HEK293 (cell line): Measurements from ENCODE around the gene RGS19.

ENCODE experiments used
- CTCF ChIA-PET: fragments of 350-600 bp; formaldehyde crosslinking; extraction: SDS; loops from one replicate; lab custom pipeline; 2021; ENCODE audit warnings: antibody characterized with exemption; lab: Yijun Ruan, JAX
- POLR2A ChIA-PET: fragments of 300-600 bp; formaldehyde crosslinking; extraction: SDS; loops from one replicate; lab custom pipeline; 2020; ENCODE audit warnings: antibody characterized with exemption, inconsistent platforms; lab: Yijun Ruan, JAX
- H3K27ac ChIP-seq: fragments of 200-500 bp; sonication (Bioruptor generic); 2 replicates; pipeline ENCODE4 v1.5.1; 2014; ENCODE audit warnings: low read depth, low read length, control low read depth, inconsistent platforms; ENCODE audit errors: extremely low read depth
- H3K36me3 ChIP-seq, 2 experiments: fragments of 200-500 bp in 1 of 2; sonication (Bioruptor generic) in 1 of 2; 1 replicate in 1 of 2; 2 replicates in 1 of 2; pipeline ENCODE4 v1.5.1; 2014 to 2017; ENCODE audit warnings: inconsistent platforms in 2 of 2, low read length in 2 of 2; ENCODE audit not compliant: control insufficient read depth in 2 of 2, insufficient read depth in 1 of 2
- H3K4me1 ChIP-seq: fragments of 200-500 bp; sonication (Bioruptor generic); 2 replicates; pipeline ENCODE4 v1.5.1; 2014; ENCODE audit warnings: mild to moderate bottlenecking, low read length, inconsistent platforms; ENCODE audit not compliant: control insufficient read depth, insufficient read depth
- H3K4me3 ChIP-seq: 2 replicates; pipeline ENCODE4 v1.5.1; 2011; ENCODE audit warnings: low read depth, mild to moderate bottlenecking, control low read depth, low read length, moderate library complexity
- H3K9me3 ChIP-seq: fragments of 200-500 bp; sonication (Bioruptor generic); 2 replicates; pipeline ENCODE4 v1.5.1; 2014; ENCODE audit warnings: low read depth, low read length, inconsistent platforms; ENCODE audit not compliant: control insufficient read depth, insufficient read depth
- EGR2 ChIP-seq: fragments of 450-650 bp; formaldehyde crosslinking; IDR thresholded peaks from 2 replicates; pipeline ENCODE4 v1.5.1; 2016; ENCODE audit warnings: low read depth, missing biosample characterization, missing genetic modification characterization
- GLIS1 ChIP-seq: fragments of 450-650 bp; formaldehyde crosslinking; IDR thresholded peaks from 2 replicates; pipeline ENCODE4 v1.5.1; 2016; ENCODE audit warnings: missing biosample characterization, missing genetic modification characterization
- SP2 ChIP-seq: fragments of 450-650 bp; formaldehyde crosslinking; IDR thresholded peaks from 2 replicates; pipeline ENCODE4 v1.5.1; 2016; ENCODE audit warnings: missing biosample characterization, missing genetic modification characterization
- ZFHX2 ChIP-seq: fragments of 450-650 bp; formaldehyde crosslinking; conservative IDR thresholded peaks from 2 replicates; pipeline ENCODE4 v1.5.1; 2016; ENCODE audit warnings: missing biosample characterization, missing genetic modification characterization
- ZIC2 ChIP-seq: fragments of 450-650 bp; formaldehyde crosslinking; IDR thresholded peaks from 2 replicates; pipeline ENCODE4 v1.5.1; 2016; ENCODE audit warnings: missing biosample characterization, missing genetic modification characterization
- ZNF133 ChIP-seq: fragments of 450-650 bp; formaldehyde crosslinking; IDR thresholded peaks from 2 replicates; pipeline ENCODE4 v1.5.1; 2016; ENCODE audit warnings: missing biosample characterization, missing genetic modification characterization
- ZNF214 ChIP-seq: fragments of 450-650 bp; formaldehyde crosslinking; IDR thresholded peaks from 2 replicates; pipeline ENCODE4 v1.5.1; 2017; ENCODE audit warnings: missing biosample characterization, mild to moderate bottlenecking, missing genetic modification characterization, borderline replicate concordance
- ZNF24 ChIP-seq: fragments of 450-650 bp; formaldehyde crosslinking; IDR thresholded peaks from 2 replicates; pipeline ENCODE4 v1.5.1; 2016; ENCODE audit warnings: missing biosample characterization, missing genetic modification characterization
- ZNF394 ChIP-seq: fragments of 450-650 bp; formaldehyde crosslinking; IDR thresholded peaks from 2 replicates; pipeline ENCODE4 v1.5.1; 2016; ENCODE audit warnings: missing biosample characterization, missing genetic modification characterization, mild to moderate bottlenecking, moderate library complexity, borderline replicate concordance
- ZNF404 ChIP-seq: fragments of 450-650 bp; formaldehyde crosslinking; IDR thresholded peaks from 2 replicates; pipeline ENCODE4 v1.5.1; 2017; ENCODE audit warnings: missing biosample characterization, missing genetic modification characterization
- ZNF621 ChIP-seq: fragments of 450-650 bp; formaldehyde crosslinking; IDR thresholded peaks from 2 replicates; pipeline ENCODE4 v1.5.1; 2017; ENCODE audit warnings: missing biosample characterization, missing genetic modification characterization
- ZNF624 ChIP-seq: fragments of 450-650 bp; formaldehyde crosslinking; IDR thresholded peaks from 2 replicates; pipeline ENCODE4 v1.5.1; 2017; ENCODE audit warnings: missing biosample characterization, missing genetic modification characterization
- ZNF837 ChIP-seq: fragments of 450-650 bp; formaldehyde crosslinking; IDR thresholded peaks from 2 replicates; pipeline ENCODE4 v1.5.1; 2016; ENCODE audit warnings: missing biosample characterization, missing genetic modification characterization
- ZXDB ChIP-seq: fragments of 450-650 bp; formaldehyde crosslinking; IDR thresholded peaks from 2 replicates; pipeline ENCODE4 v1.5.1; 2016; ENCODE audit warnings: missing biosample characterization, missing genetic modification characterization
- TF ChIP-seq, protein P1 (sequence below): fragments of 450-650 bp; formaldehyde crosslinking; optimal IDR thresholded peaks from 2 replicates; pipeline ENCODE3; 2016; ENCODE audit warnings: missing biosample characterization, mild to moderate bottlenecking, missing genetic modification characterization
- TF ChIP-seq, protein P2 (sequence below): fragments of 450-650 bp; formaldehyde crosslinking; IDR thresholded peaks from 2 replicates; pipeline ENCODE4 v1.5.1; 2016; ENCODE audit warnings: missing biosample characterization, missing genetic modification characterization, borderline replicate concordance
- TF ChIP-seq, protein P3 (sequence below): fragments of 450-650 bp; formaldehyde crosslinking; IDR thresholded peaks from 2 replicates; pipeline ENCODE4 v1.5.1; 2017; ENCODE audit warnings: missing biosample characterization, missing genetic modification characterization
- TF ChIP-seq, protein P4 (sequence below): fragments of 450-650 bp; formaldehyde crosslinking; IDR thresholded peaks from 2 replicates; pipeline ENCODE4 v1.5.1; 2017; ENCODE audit warnings: missing biosample characterization, missing genetic modification characterization
- TF ChIP-seq, protein P5 (sequence below): fragments of 450-650 bp; formaldehyde crosslinking; IDR thresholded peaks from 2 replicates; pipeline ENCODE4 v1.5.1; 2016; ENCODE audit warnings: missing biosample characterization, missing genetic modification characterization
- TF ChIP-seq, protein P6 (sequence below): fragments of 450-650 bp; formaldehyde crosslinking; IDR thresholded peaks from 2 replicates; pipeline ENCODE4 v1.5.1; 2017; ENCODE audit warnings: missing biosample characterization, missing genetic modification characterization
- TF ChIP-seq, protein P7 (sequence below): fragments of 450-650 bp; formaldehyde crosslinking; IDR thresholded peaks from 2 replicates; pipeline ENCODE4 v1.5.1; 2016; ENCODE audit warnings: missing biosample characterization, missing genetic modification characterization

RGS19 gene

DNA sequence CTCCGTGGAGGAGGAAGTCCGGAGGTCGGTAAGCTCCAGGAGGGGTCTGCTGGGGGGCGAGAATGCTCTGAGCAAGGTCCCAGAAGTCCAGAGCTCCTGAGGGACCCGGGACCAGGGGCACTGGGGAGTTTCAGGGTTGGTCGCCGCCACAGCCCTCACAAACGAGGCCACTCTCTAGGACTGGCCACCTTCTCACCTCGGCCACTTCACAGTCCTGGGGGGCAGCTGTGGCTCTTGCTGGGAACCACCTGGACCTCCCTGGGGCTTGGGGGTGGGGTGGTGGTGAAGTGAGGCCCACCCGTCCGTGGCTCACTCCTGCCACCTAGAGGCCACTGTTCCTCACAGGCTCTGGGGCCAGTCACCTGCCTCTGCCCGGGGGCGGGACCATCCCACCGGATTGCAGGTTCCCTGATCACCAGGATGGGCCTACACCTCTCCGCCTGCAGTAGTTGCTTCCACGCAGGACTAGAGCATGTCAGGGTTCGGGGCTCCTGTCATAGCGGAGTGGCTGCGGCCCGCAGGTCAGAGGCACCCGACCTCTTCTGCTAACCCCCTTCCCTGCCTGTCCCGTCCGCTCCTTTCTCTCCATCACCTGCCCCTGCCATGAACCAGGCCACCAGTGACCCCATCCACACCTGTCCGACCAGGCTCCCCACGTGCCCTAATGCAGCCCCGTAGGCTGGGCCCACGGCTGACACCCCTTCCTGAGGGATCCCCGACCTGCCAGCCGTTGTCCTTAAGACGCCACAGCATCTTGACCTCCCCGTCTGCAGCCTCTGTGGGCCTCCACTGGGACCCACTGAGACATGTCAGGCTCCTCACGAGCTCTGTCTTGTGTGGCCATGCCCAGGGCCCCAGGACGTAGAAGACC, 21.5 kb downstream of the RGS19 start:
- Histone ChIP-seq H3K27ac (no peak overlapping the region), H3K36me3 (no peaks in the 10 kb centered on the region), H3K4me3 (no peak overlapping the region), H3K4me1 (no peaks in the 10 kb centered on the region), H3K9me3 (no peaks in the 10 kb centered on the region)
- ChIA-PET CTCF (interaction anchor here (0.5 to 2.8 kb wide), 10 partner anchors 14 to 171 kb away, joined by 3 to 39 read pairs (median 4); partner anchors contain the start of gene PRPF6), POLR2A (no interaction called here)
- TF ChIP-seq, protein P1, sequence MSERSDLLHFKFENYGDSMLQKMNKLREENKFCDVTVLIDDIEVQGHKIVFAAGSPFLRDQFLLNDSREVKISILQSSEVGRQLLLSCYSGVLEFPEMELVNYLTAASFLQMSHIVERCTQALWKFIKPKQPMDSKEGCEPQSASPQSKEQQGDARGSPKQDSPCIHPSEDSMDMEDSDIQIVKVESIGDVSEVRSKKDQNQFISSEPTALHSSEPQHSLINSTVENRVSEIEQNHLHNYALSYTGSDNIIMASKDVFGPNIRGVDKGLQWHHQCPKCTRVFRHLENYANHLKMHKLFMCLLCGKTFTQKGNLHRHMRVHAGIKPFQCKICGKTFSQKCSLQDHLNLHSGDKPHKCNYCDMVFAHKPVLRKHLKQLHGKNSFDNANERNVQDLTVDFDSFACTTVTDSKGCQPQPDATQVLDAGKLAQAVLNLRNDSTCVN (tag by site-specific recombination): peak; percentile 16
- no peak for TF ChIP-seq ZNF621 (tag by site-specific recombination)
- TF ChIP-seq, protein P2, sequence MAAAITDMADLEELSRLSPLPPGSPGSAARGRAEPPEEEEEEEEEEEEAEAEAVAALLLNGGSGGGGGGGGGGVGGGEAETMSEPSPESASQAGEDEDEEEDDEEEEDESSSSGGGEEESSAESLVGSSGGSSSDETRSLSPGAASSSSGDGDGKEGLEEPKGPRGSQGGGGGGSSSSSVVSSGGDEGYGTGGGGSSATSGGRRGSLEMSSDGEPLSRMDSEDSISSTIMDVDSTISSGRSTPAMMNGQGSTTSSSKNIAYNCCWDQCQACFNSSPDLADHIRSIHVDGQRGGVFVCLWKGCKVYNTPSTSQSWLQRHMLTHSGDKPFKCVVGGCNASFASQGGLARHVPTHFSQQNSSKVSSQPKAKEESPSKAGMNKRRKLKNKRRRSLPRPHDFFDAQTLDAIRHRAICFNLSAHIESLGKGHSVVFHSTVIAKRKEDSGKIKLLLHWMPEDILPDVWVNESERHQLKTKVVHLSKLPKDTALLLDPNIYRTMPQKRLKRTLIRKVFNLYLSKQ (tag by site-specific recombination): no peak
- TF ChIP-seq, protein P3, sequence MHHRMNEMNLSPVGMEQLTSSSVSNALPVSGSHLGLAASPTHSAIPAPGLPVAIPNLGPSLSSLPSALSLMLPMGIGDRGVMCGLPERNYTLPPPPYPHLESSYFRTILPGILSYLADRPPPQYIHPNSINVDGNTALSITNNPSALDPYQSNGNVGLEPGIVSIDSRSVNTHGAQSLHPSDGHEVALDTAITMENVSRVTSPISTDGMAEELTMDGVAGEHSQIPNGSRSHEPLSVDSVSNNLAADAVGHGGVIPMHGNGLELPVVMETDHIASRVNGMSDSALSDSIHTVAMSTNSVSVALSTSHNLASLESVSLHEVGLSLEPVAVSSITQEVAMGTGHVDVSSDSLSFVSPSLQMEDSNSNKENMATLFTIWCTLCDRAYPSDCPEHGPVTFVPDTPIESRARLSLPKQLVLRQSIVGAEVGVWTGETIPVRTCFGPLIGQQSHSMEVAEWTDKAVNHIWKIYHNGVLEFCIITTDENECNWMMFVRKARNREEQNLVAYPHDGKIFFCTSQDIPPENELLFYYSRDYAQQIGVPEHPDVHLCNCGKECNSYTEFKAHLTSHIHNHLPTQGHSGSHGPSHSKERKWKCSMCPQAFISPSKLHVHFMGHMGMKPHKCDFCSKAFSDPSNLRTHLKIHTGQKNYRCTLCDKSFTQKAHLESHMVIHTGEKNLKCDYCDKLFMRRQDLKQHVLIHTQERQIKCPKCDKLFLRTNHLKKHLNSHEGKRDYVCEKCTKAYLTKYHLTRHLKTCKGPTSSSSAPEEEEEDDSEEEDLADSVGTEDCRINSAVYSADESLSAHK (tag by site-specific recombination): no peak
- TF ChIP-seq ZNF624 (tag by site-specific recombination): no peak
- TF ChIP-seq ZFHX2 (tag by site-specific recombination): peak; percentile 78
- TF ChIP-seq, protein P4, sequence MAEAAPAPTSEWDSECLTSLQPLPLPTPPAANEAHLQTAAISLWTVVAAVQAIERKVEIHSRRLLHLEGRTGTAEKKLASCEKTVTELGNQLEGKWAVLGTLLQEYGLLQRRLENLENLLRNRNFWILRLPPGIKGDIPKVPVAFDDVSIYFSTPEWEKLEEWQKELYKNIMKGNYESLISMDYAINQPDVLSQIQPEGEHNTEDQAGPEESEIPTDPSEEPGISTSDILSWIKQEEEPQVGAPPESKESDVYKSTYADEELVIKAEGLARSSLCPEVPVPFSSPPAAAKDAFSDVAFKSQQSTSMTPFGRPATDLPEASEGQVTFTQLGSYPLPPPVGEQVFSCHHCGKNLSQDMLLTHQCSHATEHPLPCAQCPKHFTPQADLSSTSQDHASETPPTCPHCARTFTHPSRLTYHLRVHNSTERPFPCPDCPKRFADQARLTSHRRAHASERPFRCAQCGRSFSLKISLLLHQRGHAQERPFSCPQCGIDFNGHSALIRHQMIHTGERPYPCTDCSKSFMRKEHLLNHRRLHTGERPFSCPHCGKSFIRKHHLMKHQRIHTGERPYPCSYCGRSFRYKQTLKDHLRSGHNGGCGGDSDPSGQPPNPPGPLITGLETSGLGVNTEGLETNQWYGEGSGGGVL (tag by site-specific recombination): no peak
- no peak for TF ChIP-seq ZNF214 (tag by site-specific recombination)
- no peak for TF ChIP-seq ZNF404 (tag by site-specific recombination)
- 0 out of 2 replicates have a peak, but pooled peaks have one; percentile 24 for TF ChIP-seq ZNF394 (tag by site-specific recombination)
- TF ChIP-seq EGR2 (tag by site-specific recombination): peak; percentile 75
- peak; percentile 99 for TF ChIP-seq GLIS1
- TF ChIP-seq, protein P5, sequence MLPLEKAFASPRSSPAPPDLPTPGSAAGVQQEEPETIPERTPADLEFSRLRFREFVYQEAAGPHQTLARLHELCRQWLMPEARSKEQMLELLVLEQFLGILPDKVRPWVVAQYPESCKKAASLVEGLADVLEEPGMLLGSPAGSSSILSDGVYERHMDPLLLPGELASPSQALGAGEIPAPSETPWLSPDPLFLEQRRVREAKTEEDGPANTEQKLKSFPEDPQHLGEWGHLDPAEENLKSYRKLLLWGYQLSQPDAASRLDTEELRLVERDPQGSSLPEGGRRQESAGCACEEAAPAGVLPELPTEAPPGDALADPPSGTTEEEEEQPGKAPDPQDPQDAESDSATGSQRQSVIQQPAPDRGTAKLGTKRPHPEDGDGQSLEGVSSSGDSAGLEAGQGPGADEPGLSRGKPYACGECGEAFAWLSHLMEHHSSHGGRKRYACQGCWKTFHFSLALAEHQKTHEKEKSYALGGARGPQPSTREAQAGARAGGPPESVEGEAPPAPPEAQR (tag by site-specific recombination): no peak
- TF ChIP-seq, protein P6, sequence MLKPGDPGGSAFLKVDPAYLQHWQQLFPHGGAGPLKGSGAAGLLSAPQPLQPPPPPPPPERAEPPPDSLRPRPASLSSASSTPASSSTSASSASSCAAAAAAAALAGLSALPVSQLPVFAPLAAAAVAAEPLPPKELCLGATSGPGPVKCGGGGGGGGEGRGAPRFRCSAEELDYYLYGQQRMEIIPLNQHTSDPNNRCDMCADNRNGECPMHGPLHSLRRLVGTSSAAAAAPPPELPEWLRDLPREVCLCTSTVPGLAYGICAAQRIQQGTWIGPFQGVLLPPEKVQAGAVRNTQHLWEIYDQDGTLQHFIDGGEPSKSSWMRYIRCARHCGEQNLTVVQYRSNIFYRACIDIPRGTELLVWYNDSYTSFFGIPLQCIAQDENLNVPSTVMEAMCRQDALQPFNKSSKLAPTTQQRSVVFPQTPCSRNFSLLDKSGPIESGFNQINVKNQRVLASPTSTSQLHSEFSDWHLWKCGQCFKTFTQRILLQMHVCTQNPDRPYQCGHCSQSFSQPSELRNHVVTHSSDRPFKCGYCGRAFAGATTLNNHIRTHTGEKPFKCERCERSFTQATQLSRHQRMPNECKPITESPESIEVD: no peak
- 0 out of 2 replicates have a peak, but pooled peaks have one; percentile 54 for TF ChIP-seq ZNF837
- no peak for TF ChIP-seq ZNF133 (tag by site-specific recombination)
- TF ChIP-seq, protein P7, sequence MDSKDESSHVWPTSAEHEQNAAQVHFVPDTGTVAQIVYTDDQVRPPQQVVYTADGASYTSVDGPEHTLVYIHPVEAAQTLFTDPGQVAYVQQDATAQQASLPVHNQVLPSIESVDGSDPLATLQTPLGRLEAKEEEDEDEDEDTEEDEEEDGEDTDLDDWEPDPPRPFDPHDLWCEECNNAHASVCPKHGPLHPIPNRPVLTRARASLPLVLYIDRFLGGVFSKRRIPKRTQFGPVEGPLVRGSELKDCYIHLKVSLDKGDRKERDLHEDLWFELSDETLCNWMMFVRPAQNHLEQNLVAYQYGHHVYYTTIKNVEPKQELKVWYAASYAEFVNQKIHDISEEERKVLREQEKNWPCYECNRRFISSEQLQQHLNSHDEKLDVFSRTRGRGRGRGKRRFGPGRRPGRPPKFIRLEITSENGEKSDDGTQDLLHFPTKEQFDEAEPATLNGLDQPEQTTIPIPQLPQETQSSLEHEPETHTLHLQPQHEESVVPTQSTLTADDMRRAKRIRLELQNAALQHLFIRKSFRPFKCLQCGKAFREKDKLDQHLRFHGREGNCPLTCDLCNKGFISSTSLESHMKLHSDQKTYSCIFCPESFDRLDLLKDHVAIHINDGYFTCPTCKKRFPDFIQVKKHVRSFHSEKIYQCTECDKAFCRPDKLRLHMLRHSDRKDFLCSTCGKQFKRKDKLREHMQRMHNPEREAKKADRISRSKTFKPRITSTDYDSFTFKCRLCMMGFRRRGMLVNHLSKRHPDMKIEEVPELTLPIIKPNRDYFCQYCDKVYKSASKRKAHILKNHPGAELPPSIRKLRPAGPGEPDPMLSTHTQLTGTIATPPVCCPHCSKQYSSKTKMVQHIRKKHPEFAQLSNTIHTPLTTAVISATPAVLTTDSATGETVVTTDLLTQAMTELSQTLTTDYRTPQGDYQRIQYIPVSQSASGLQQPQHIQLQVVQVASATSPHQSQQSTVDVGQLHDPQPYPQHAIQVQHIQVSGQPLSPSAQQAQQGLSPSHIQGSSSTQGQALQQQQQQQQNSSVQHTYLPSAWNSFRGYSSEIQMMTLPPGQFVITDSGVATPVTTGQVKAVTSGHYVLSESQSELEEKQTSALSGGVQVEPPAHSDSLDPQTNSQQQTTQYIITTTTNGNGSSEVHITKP (tag by site-specific recombination): peak; percentile 70
- peak; percentile 19; the same call in 1 of the 2 replicates for TF ChIP-seq SP2 (tag by site-specific recombination)
- TF ChIP-seq ZXDB (tag by site-specific recombination): 0 out of 2 replicates have a peak, but pooled peaks have one; percentile 38
- TF ChIP-seq ZIC2: peak; percentile 65
- 0 out of 2 replicates have a peak, but pooled peaks have one; percentile 23 for TF ChIP-seq ZNF24 (tag by site-specific recombination)
